Mucosa of rectum (tissue), 2 donors: ENCODE measurements around the gene GEMIN5.
A peak's percentile ranks its signal among the peaks of the same experiment; 100 is the strongest.
"Not testable (repeated sequence)": the region's sequence is repeated elsewhere in the genome, so short reads cannot be mapped to it uniquely, and the experiment has no call there.

ENCODE experiments used
- H3K27ac ChIP-seq, 2 donors: one replicate each; pipeline ENCODE4 v1.7.0; 2013; ENCODE audit warnings: inconsistent platforms in 2 of 2, low read depth in 2 of 2, low read length in 2 of 2
- H3K27me3 ChIP-seq, 2 donors: one replicate each; pipeline ENCODE4 v1.7.0; 2013; ENCODE audit warnings: low read length in 2 of 2; ENCODE audit not compliant: control insufficient read depth in 2 of 2, insufficient read depth in 2 of 2
- H3K36me3 ChIP-seq, 2 donors: one replicate each; pipeline ENCODE4 v1.7.0; 2013; ENCODE audit warnings: low read length in 2 of 2; ENCODE audit not compliant: control insufficient read depth in 2 of 2, insufficient read depth in 2 of 2
- H3K4me1 ChIP-seq, 2 donors: one replicate each; pipeline ENCODE4 v1.7.0; 2013; ENCODE audit warnings: low read length in 2 of 2, mild to moderate bottlenecking in 1 of 2; ENCODE audit not compliant: control insufficient read depth in 2 of 2, insufficient read depth in 2 of 2
- H3K4me3 ChIP-seq, 2 donors: one replicate each; pipeline ENCODE4 v1.7.0; 2013; ENCODE audit warnings: low read length in 2 of 2
- H3K9ac ChIP-seq, 2 donors: one replicate each; pipeline ENCODE4 v1.7.0; 2013; ENCODE audit warnings: low read length in 2 of 2, low read depth in 1 of 2, mild to moderate bottlenecking in 1 of 2
- H3K9me3 ChIP-seq, 2 donors: one replicate each; pipeline ENCODE4 v1.7.0; 2013; ENCODE audit warnings: low read length in 2 of 2; ENCODE audit not compliant: control insufficient read depth in 2 of 2
- donor health status: healthy.
- donor health status: Normal muscosa, but diverticular disease.

The GEMIN5 gene, protein sequence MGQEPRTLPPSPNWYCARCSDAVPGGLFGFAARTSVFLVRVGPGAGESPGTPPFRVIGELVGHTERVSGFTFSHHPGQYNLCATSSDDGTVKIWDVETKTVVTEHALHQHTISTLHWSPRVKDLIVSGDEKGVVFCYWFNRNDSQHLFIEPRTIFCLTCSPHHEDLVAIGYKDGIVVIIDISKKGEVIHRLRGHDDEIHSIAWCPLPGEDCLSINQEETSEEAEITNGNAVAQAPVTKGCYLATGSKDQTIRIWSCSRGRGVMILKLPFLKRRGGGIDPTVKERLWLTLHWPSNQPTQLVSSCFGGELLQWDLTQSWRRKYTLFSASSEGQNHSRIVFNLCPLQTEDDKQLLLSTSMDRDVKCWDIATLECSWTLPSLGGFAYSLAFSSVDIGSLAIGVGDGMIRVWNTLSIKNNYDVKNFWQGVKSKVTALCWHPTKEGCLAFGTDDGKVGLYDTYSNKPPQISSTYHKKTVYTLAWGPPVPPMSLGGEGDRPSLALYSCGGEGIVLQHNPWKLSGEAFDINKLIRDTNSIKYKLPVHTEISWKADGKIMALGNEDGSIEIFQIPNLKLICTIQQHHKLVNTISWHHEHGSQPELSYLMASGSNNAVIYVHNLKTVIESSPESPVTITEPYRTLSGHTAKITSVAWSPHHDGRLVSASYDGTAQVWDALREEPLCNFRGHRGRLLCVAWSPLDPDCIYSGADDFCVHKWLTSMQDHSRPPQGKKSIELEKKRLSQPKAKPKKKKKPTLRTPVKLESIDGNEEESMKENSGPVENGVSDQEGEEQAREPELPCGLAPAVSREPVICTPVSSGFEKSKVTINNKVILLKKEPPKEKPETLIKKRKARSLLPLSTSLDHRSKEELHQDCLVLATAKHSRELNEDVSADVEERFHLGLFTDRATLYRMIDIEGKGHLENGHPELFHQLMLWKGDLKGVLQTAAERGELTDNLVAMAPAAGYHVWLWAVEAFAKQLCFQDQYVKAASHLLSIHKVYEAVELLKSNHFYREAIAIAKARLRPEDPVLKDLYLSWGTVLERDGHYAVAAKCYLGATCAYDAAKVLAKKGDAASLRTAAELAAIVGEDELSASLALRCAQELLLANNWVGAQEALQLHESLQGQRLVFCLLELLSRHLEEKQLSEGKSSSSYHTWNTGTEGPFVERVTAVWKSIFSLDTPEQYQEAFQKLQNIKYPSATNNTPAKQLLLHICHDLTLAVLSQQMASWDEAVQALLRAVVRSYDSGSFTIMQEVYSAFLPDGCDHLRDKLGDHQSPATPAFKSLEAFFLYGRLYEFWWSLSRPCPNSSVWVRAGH (N-terminal part only)

DNA sequence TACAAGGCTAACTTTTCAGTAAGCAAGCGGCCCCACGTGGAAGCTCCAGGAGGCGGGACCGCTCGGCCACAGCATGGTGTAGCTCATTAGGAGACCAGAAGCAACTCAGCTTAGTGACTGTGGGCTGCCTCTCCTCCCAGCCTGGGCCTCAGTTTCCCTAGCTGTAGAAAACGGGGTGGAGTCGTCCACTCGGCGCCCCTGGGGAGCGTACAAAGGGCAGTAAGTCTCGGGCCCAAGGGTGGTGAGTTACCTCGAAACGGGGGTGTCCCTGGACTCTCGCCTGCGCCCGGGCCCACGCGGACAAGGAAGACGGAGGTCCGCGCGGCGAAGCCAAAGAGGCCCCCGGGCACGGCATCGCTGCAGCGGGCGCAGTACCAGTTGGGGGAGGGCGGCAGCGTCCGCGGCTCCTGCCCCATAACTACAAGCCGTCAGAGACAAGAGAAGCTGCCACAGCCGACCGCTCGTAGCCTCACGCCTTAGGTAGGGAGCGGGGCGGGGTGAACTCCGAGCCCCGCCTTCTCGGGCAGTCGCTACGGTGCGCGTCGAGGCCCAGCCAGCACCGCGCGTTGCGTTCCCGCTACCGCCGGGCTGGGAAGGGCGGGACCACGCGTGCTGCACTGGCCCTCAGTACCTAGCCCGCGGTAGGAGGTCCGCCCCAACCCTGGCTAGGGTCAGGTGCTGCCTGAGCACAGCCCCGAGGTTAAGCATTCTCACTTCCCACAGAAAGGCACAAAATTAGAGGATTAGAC, at the start of gene GEMIN5:
Gene GEMIN5, minus strand, starts transcription at position 494 of the 749 bp plus-strand sequence. Its CDS starts 78 bp downstream, at position 416.
- Histone ChIP-seq H3K27ac (peak within 1 kb of the TSS; percentile 49 to 58), H3K4me1 (peaks cover 10 to 18% of the 10 kb centered on the region in 2 donors), H3K4me3 (peak within 1 kb of the TSS; percentile 83 to 90)

DNA sequence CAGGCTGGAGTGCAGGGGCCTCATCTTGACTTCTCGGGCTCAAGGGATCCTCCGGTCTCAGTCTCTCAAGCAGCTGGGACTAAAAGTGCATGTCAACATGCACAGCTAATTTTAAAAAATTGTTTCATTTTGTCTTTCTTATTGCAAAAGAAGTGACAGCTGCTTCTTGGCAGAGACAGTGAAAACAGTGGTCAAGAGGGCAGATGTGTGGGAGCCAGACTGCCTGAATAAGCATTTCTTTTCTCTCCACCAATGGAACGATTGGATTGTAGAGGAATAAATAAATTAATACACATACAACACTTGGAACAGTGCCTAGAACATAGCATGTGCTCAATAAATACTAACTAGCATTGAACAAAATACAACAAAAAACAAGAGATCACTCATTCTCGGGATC, 48.1 kb upstream of the GEMIN5 start:
- no peaks in the 10 kb centered on the region for H3K4me1 ChIP-seq

More for the DNA sequence above, at the start of gene GEMIN5:
- Histone ChIP-seq H3K9me3 (no peaks in the 10 kb centered on the region), H3K9ac (peak within 1 kb of the TSS; percentile 72 to 84), H3K36me3 (peaks cover 0 to 9% of the 10 kb centered on the region in 2 donors), H3K27me3 (no peaks in the 10 kb centered on the region)

DNA sequence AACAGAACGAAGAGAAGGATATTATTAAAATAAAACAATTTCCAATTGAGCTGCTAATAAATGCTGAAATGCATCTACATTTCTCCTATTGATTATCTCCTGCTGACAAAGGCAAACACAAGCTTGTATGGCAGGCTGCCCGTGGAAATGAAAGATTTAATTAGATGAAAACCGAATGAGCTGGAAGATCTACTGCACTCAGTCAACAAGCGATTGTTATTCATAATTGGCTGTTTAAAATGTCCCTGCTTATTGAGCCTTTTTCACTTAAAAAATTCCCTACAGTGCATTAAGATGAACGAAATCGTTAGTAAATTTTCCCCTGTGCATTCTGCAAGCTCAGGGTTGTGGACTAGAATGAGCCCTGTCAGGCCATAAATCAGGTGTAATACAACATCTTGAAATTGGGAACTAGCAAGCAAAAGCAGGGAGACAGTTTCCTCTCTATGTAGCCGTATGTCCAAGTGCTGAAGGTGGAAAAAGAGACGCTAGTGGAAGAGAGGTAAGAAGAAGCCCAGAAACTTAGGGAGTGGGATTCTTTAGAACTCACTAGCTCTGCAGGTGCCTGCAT, 47.0 kb upstream of the GEMIN5 start:
- Histone ChIP-seq H3K4me1 (no peaks in the 10 kb centered on the region), H3K36me3 (no peaks in the 10 kb centered on the region), H3K27ac (no peak overlapping the region), H3K27me3 (no peaks in the 10 kb centered on the region), H3K4me3 (no peak overlapping the region), H3K9me3 (no peaks in the 10 kb centered on the region), H3K9ac (no peak overlapping the region)

More for the DNA sequence above, 48.1 kb upstream of the GEMIN5 start:
- no peaks in the 10 kb centered on the region for H3K27me3 ChIP-seq
- no peak overlapping the region for H3K4me3 ChIP-seq
- H3K36me3 ChIP-seq = no peaks in the 10 kb centered on the region
- no peaks in the 10 kb centered on the region for H3K9me3 ChIP-seq
- H3K27ac ChIP-seq = no peak overlapping the region
- H3K9ac ChIP-seq = no peak overlapping the region

DNA sequence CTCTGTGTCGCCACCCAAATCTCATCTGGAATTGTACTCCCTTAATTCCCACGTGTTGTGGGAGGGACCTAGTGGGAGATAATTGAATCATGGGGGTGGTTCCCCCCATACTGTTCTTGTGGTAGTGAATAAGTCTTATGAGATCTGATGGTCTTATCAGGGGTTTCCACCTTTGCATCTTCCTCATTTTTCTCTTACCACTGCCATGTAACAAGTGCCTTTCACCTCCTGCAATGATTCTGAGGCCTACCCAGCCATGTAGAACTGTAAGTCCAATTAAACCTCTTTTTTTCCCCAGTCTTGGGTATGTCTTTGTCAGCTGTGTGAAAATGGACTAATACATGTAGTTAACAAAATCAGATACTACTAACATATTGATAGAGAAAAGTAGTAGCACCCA, 40.3 kb upstream of the GEMIN5 start:
- H3K9ac ChIP-seq, H3K27me3 ChIP-seq, H3K27ac ChIP-seq, H3K4me3 ChIP-seq, H3K9me3 ChIP-seq, H3K4me1 ChIP-seq, H3K36me3 ChIP-seq: not testable (repeated sequence)

DNA sequence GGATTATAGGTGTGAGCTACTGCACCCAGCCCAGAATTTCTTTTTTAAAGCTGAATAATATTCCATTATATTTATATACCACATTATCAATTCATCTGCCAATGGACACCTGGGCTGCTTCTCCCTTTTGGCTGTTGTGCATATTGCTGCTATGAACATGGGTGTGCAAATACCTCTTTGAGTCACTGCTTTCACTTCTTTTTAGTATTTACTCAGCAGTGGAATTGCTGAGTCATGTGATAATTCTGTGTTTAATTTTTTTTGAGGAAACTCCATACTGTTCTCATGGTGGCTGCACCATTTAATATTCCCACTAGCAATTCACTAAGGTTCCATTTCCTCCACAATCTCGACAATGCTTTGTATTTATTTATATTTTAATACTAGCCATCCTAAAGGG, 39.4 kb upstream of the GEMIN5 start:
- no peaks in the 10 kb centered on the region for H3K36me3 ChIP-seq
- no peak overlapping the region for H3K9ac ChIP-seq
- H3K4me1 ChIP-seq = no peaks in the 10 kb centered on the region
- no peaks in the 10 kb centered on the region for H3K27me3 ChIP-seq
- no peaks in the 10 kb centered on the region for H3K9me3 ChIP-seq
- H3K27ac ChIP-seq = no peak overlapping the region
- H3K4me3 ChIP-seq = no peak overlapping the region

DNA sequence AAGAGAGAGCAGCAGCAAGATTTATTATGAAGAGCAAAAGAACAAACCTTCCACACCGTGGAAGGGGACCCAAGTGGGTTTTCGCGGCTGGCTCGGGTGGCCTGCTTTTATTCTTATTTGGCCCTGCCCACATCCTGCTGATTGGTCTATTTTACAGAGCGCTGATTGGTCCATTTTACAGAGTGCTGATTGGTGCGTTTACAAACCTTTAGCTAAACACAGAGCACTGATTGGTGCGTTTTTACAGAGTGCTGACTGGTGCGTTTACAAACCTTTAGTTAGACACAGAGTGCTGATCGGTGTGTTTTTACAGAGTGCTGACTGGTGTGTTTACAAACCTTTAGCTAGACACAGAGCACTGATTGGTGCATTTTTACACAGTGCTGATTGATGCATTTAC, 38.1 kb upstream of the GEMIN5 start:
- not testable (repeated sequence) for H3K4me3 ChIP-seq, H3K27ac ChIP-seq, H3K9me3 ChIP-seq, H3K27me3 ChIP-seq, H3K36me3 ChIP-seq, H3K9ac ChIP-seq, H3K4me1 ChIP-seq

DNA sequence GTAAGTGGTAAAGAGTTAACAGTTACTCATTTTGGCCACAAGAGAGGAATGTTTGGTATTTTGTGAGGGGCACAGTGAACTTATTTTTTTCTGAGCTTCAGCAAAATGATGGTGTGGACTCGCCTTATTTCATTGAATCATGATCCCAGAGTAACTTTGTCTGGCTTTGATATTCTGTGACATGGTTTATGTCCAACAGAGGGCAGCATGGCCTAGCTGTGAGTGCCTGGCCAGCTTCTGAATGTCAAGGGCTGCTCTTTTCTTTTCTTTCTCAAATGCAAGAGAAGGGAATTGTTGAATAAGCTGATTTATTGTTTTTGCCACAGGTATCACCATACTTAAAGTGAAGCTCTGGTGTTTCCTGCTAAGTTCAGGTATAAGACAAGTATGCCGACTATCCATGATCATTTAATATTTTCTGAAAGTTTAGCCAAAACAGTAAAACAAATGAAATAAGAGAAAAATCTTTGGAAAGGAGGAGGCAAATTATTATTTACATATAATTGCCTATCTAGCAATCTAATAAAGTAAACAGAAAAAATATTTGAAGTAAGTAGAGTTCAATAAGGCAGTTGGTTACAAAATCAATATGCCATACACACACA, 34.6 kb upstream of the GEMIN5 start:
- Histone ChIP-seq H3K27ac (no peak overlapping the region), H3K4me3 (no peak overlapping the region), H3K9ac (no peak overlapping the region), H3K27me3 (no peaks in the 10 kb centered on the region), H3K9me3 (no peaks in the 10 kb centered on the region), H3K4me1 (no peaks in the 10 kb centered on the region), H3K36me3 (peaks cover 6 to 13% of the 10 kb centered on the region in 2 donors)

DNA sequence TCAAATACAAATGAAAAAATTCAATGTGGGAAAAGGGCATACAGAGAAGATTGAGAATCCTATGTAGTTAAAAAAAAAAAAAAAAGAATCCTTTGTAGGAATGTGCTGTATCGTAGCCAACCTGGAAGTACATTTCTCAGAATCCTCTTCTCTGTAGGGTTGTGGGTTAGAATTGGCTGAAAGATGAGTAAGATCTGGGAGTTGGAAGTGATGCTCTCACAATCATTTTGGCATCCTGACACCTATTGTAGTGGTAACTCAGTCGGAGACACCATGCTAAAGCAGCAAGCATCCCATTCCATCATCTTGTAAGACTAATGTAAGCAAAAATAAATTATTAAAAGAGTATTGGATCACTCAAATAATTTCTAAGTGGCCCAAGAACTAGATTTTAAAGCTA, 33.5 kb upstream of the GEMIN5 start:
- no peaks in the 10 kb centered on the region for H3K9me3 ChIP-seq
- no peaks in the 10 kb centered on the region for H3K4me1 ChIP-seq
- no peaks in the 10 kb centered on the region for H3K27me3 ChIP-seq
- no peak overlapping the region for H3K27ac ChIP-seq
- peaks cover 13 to 20% of the 10 kb centered on the region in 2 donors for H3K36me3 ChIP-seq
- no peak overlapping the region for H3K4me3 ChIP-seq
- H3K9ac ChIP-seq = no peak overlapping the region

DNA sequence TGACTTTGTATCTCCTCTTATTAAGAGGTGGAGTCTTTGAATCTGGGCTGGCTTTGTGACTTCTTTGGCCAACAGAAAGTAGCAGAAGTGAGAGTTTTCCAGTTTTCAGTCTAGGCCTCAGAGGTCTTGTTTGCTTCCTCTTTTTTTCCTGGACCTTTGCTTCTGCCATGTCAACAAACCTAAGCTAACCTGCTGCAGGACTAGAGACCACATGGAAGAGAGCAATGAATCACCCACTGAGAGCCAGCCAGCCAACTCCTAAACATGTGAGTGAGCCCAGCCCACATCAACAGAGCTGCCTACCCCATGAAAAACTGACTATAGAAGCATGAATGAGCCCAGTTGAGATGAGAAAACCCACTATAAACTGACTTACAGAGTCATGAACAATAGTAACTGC, 32.7 kb upstream of the GEMIN5 start:
- H3K4me3 ChIP-seq = no peak overlapping the region
- H3K9ac ChIP-seq = no peak overlapping the region
- peaks cover 16 to 22% of the 10 kb centered on the region in 2 donors for H3K36me3 ChIP-seq
- no peaks in the 10 kb centered on the region for H3K27me3 ChIP-seq
- no peak overlapping the region for H3K27ac ChIP-seq
- H3K4me1 ChIP-seq = no peaks in the 10 kb centered on the region
- H3K9me3 ChIP-seq = no peaks in the 10 kb centered on the region
